MM.1S (cell line): Measurements from ENCODE around the gene SMIM29.

ENCODE experiments used
- DNase-seq: peaks from one replicate; pipeline ENCODE4 v3.0.0-alpha.2; 2015
- H2AFZ ChIP-seq: fragments of 300-600 bp; sonication (generic); 2 replicates; pipeline ENCODE4 v1.6.0; 2016; ENCODE audit warnings: antibody characterized with exemption, low read length
- H3F3A ChIP-seq: fragments of 300-600 bp; sonication (generic); 2 replicates; pipeline ENCODE4 v1.6.1; 2016; ENCODE audit warnings: mild to moderate bottlenecking, antibody characterized with exemption, low read length, moderate library complexity, mixed read lengths; ENCODE audit not compliant: insufficient read depth
- H3K27ac ChIP-seq: fragments of 300-600 bp; sonication (generic); 2 replicates; pipeline ENCODE4 v1.5.1; 2016; ENCODE audit warnings: mild to moderate bottlenecking, low read length
- H3K27me3 ChIP-seq: fragments of 300-600 bp; sonication (generic); replicated peaks from 2 replicates; pipeline ENCODE4 v1.6.0; 2016; ENCODE audit warnings: low read length; ENCODE audit not compliant: insufficient read depth
- H3K36me3 ChIP-seq: fragments of 300-600 bp; sonication (generic); replicated peaks from 2 replicates; pipeline ENCODE4 v1.6.1; 2016; ENCODE audit warnings: mild to moderate bottlenecking, low read length, mixed read lengths; ENCODE audit not compliant: insufficient read depth
- H3K4me1 ChIP-seq: fragments of 300-600 bp; sonication (generic); 2 replicates; pipeline ENCODE4 v1.6.1; 2016; ENCODE audit warnings: low read length, mixed read lengths
- H3K4me2 ChIP-seq: fragments of 300-600 bp; sonication (generic); 2 replicates; pipeline ENCODE4 v1.6.0; 2016; ENCODE audit warnings: low read depth, low read length
- H3K4me3 ChIP-seq: fragments of 300-600 bp; sonication (generic); 2 replicates; pipeline ENCODE4 v1.5.1; 2016; ENCODE audit warnings: low read length, mixed read lengths
- H3K79me2 ChIP-seq: fragments of 300-600 bp; sonication (generic); 2 replicates; pipeline ENCODE4 v1.6.1; 2016; ENCODE audit warnings: mixed run types, low read length, mixed read lengths
- H3K9ac ChIP-seq: fragments of 300-600 bp; sonication (generic); 2 replicates; pipeline ENCODE4 v1.6.1; 2016; ENCODE audit warnings: low read length, mixed read lengths
- H3K9me2 ChIP-seq: fragments of 300-600 bp; sonication (generic); replicated peaks from 2 replicates; pipeline ENCODE4 v1.6.1; 2016; ENCODE audit warnings: mild to moderate bottlenecking, low read length, mixed read lengths; ENCODE audit not compliant: insufficient read depth
- H3K9me3 ChIP-seq: fragments of 300-600 bp; sonication (generic); replicated peaks from 2 replicates; pipeline ENCODE4 v1.6.1; 2016; ENCODE audit warnings: mild to moderate bottlenecking, low read length, mixed read lengths; ENCODE audit not compliant: insufficient read depth
- H4K20me1 ChIP-seq: fragments of 300-600 bp; sonication (generic); 2 replicates; pipeline ENCODE4 v1.6.1; 2016; ENCODE audit warnings: mild to moderate bottlenecking, low read length, moderate library complexity, mixed read lengths; ENCODE audit not compliant: insufficient read depth
- EZH2 ChIP-seq: fragments of 300-600 bp; sonication (generic); optimal IDR thresholded peaks from 2 replicates; pipeline ENCODE3; 2017; ENCODE audit warnings: low read depth, mild to moderate bottlenecking, antibody characterized with exemption, low read length, mixed read lengths
- EZH2phosphoT487 ChIP-seq: fragments of 300-600 bp; sonication (generic); IDR thresholded peaks from 2 replicates; pipeline ENCODE4 v1.6.1; 2018; ENCODE audit warnings: antibody characterized with exemption, low read length
- TF ChIP-seq, protein P1 (sequence below): fragments of 300-600 bp; sonication (generic); IDR thresholded peaks from 2 replicates; pipeline ENCODE4 v1.5.1; 2016; ENCODE audit warnings: antibody characterized with exemption, low read length, mixed read lengths

SMIM29 gene

GRCh38 chr6:34241351-34242215 is 7.2 kb downstream of the SMIM29 start:
- Histone ChIP-seq H2AFZ (no peak overlapping the region), H3K9me2 (no peaks in the 10 kb centered on the region), H3K27me3 (no peaks in the 10 kb centered on the region), H4K20me1 (0 out of 2 replicates have a peak, but pooled peaks cover 3% of the 10 kb centered on the region), H3K4me3 (no peak overlapping the region), H3K4me2 (no peak overlapping the region), H3K9ac (no peak overlapping the region), H3K36me3 (peaks cover 5% of the 10 kb centered on the region; the same call in 1 of the 2 replicates), H3K79me2 (peaks cover 57% of the 10 kb centered on the region), H3K9me3 (no peaks in the 10 kb centered on the region), H3F3A (peaks cover 17% of the 10 kb centered on the region), H3K4me1 (0 out of 2 replicates have a peak, but pooled peaks cover 5% of the 10 kb centered on the region), H3K27ac (no peak overlapping the region)
- TF ChIP-seq EZH2 (no peak), EZH2phosphoT487 (no peak)
- TF ChIP-seq, protein P1, sequence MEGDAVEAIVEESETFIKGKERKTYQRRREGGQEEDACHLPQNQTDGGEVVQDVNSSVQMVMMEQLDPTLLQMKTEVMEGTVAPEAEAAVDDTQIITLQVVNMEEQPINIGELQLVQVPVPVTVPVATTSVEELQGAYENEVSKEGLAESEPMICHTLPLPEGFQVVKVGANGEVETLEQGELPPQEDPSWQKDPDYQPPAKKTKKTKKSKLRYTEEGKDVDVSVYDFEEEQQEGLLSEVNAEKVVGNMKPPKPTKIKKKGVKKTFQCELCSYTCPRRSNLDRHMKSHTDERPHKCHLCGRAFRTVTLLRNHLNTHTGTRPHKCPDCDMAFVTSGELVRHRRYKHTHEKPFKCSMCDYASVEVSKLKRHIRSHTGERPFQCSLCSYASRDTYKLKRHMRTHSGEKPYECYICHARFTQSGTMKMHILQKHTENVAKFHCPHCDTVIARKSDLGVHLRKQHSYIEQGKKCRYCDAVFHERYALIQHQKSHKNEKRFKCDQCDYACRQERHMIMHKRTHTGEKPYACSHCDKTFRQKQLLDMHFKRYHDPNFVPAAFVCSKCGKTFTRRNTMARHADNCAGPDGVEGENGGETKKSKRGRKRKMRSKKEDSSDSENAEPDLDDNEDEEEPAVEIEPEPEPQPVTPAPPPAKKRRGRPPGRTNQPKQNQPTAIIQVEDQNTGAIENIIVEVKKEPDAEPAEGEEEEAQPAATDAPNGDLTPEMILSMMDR = no peak
- no peak for DNase-seq

GRCh38 chr6:34240329-34241248 is 8.2 kb downstream of the SMIM29 start:
- H3K9ac ChIP-seq = no peak overlapping the region
- no peaks in the 10 kb centered on the region for H3K27me3 ChIP-seq
- peaks cover 5% of the 10 kb centered on the region; the same call in 1 of the 2 replicates for H3K36me3 ChIP-seq
- no peaks in the 10 kb centered on the region for H3K9me3 ChIP-seq
- H3K27ac ChIP-seq = no peak overlapping the region
- no peak overlapping the region for H3K4me3 ChIP-seq
- H3F3A ChIP-seq = peaks cover 11% of the 10 kb centered on the region; the same call in 1 of the 2 replicates
- no peak overlapping the region for H2AFZ ChIP-seq
- H3K4me1 ChIP-seq = 0 out of 2 replicates have a peak, but pooled peaks cover 10% of the 10 kb centered on the region
- no peaks in the 10 kb centered on the region for H3K9me2 ChIP-seq
- H4K20me1 ChIP-seq = 0 out of 2 replicates have a peak, but pooled peaks cover 3% of the 10 kb centered on the region
- peaks cover 57% of the 10 kb centered on the region for H3K79me2 ChIP-seq
- DNase-seq = no peak
- TF ChIP-seq EZH2 (no peak), EZH2phosphoT487 (no peak)
- TF ChIP-seq, protein P1 = no peak
- H3K4me2 ChIP-seq = no peak overlapping the region

DNA sequence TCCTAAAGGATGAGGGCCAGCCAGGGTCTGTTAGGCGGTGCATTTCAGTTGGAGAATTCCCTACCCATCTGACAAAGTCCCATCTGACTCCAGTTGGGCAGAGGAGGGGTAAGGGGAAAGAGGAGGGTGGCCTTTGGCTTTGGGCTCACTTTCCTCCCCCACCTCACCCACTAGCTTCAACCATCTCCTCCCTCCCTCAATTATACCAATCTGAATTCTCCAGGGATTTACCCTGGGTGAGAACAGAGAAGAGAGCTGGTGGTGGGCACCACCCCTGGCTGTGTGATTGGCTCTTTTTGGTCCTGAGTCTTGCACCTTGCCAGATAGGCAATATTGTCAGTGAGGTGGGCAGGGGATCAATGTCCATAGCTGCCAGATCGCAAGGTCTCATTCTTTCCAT is 8.9 kb downstream of the SMIM29 start:
- Histone ChIP-seq H3K27me3 (no peaks in the 10 kb centered on the region), H2AFZ (no peak overlapping the region), H3K4me3 (no peak overlapping the region), H3K9ac (no peak overlapping the region), H3K9me3 (no peaks in the 10 kb centered on the region), H3K79me2 (peaks cover 57% of the 10 kb centered on the region), H3K4me1 (0 out of 2 replicates have a peak, but pooled peaks cover 10% of the 10 kb centered on the region), H3K27ac (no peak overlapping the region), H3K9me2 (no peaks in the 10 kb centered on the region), H3K36me3 (peaks cover 5% of the 10 kb centered on the region; the same call in 1 of the 2 replicates), H4K20me1 (0 out of 2 replicates have a peak, but pooled peaks cover 3% of the 10 kb centered on the region), H3K4me2 (no peak overlapping the region), H3F3A (peaks cover 11% of the 10 kb centered on the region; the same call in 1 of the 2 replicates)
- no peak for DNase-seq
- TF ChIP-seq EZH2 (no peak), EZH2phosphoT487 (no peak)
- TF ChIP-seq, protein P1 = no peak
